Ecto neural progenitor cell (in vitro differentiated cells): ENCODE measurements around the gene WSCD1.

Experiments used
- DNase-seq: peaks from one replicate; pipeline ENCODE4 v3.0.0-alpha.2; 2018; ENCODE audit warnings: low spot score

Gene WSCD1

GRCh38 chr17:6160232-6160555, 90.0 kb downstream of the WSCD1 start:
- DNase-seq: no peak

DNA sequence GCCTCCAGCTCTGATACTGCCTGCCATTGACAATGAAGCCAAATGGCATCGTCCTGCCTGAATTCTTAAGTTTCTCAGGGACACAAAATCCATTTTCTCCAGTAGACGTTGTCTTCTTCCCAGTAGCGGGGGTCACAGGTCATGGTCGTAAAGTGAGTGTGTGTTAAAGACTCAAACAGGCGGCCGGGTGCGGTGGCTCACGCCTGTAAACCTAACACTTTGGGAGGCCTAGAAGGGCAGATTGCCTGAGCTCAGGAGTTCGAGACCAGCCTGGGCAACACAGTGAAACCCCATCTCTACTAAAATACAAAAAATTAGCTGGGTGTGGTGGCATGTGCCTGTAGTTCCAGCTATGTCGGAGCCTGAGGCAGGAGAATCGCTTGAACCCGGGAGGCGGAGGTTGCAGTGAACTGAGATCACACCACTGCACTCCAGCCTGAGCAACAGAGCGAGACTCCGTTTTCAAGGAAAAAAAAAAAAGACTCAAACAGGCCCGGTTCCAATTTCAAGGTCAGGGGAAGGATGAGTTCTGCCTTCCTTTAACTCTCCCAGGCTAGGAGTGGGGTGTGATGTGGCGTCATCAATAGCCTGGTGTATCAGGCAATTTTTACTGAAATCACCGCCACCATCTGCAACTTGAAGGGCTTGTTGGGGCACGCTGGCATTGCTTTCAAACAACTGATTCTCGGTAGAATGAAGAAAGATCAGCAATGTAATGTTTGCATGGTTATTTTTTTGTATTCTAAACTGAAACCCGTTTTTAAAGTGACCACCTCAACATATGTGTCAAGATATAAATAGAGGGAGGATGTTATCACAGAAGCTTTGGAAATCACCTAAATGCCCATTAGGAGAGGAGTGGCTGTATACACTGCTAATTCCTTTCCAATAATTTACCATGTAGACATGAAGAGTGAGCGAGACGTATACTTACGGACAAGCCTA, 91.0 kb downstream of the WSCD1 start:
- no peak for DNase-seq

GRCh38 chr17:6162216-6162615, 92.0 kb downstream of the WSCD1 start:
- peak; percentile 48 for DNase-seq

GRCh38 chr17:6162892-6163291, 92.7 kb downstream of the WSCD1 start:
- peak; percentile 45 for DNase-seq

DNA sequence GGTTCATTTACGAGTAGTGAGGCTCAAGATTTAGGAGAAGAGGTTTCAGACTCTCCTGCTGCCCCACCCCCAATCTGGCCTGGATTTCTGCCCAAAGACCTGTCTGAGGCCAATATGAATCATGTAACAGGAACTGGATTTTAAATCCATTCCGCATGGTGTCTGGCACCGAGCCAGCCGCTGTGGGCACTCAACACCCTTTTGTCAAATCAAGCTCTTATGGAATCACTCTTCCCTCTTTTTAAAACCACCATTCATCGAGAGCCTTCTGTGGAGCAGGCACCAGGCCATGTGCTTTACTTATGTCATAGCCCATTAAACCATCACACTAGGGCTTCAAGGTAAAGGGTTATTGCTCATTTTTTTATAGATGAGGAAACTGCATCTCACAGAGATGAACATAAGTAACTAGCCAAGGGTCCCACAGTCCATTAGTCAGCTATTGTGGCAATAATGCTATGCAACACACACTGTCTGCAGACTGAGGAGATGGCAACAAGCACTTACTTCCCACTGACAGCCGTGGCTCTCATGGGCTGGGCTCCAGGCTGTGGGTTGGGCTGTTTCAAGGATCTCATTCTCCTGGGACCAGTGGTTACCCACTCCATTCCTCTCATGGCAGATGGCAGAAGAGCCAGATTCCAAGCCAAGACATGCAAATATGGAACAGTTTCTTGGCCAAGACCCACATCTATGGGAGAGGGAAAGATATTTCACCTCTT, 93.6 kb downstream of the WSCD1 start:
- peak; percentile 30 for DNase-seq

DNA sequence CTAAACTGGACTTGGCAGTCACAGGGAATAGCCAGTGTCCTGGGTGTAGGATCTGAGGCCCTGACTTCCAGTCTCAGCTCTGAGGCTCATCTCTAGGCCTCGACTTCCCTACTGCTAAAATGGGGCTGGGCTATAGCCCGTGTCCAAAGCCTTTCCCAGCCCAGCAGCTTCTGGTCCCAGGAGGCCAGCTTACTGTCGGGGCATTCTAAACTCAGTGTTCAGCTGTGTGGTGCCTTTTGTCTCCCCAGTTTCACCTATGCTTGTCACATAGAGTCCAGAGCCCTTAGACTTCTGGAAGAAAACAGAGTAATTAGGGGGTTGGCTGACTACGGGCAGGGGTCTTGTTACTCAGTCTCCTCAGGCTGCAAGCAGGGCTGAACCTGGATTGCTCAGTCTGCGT, 94.8 kb downstream of the WSCD1 start:
- no peak for DNase-seq

DNA sequence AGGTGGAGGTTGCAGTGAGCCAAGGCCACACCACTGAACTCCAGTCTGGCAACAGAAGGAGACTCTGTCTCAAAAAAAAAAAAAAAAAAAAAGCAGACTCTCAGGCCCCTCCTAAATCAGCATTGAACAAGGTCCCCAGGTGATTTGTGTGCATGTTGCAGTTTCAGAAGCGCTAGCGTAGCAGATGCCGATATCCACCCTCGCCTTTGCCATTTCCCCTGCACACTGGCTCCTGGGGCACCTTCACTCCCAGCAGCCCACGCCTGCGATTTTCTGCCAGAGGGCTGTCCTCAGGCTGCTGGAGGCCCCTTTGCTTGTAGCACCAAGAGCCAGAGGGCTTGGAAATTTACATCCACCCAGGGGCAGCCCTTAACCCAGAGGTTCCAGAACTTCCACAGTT, 95.6 kb downstream of the WSCD1 start:
- DNase-seq: peak; percentile 45

GRCh38 chr17:6166492-6167179, 96.5 kb downstream of the WSCD1 start:
- DNase-seq: peak; percentile 43

DNA sequence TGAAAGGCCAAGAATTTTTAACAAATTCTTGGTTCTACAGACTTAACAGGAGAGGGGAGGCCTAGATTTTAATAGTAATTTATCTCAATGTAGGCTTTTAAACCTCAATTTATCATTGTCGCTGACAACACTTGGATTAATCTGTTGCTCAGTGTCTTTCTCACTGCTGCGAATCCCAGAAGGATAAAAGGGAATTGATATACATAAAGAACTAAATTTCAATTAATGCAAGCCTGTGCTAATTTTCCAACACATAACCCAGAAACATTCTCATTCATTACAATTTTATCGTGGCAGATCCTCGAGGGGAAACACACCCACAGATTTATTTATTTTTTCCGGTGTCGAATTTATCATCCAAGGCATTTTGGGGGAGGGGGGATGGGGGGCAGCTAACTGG, 98.1 kb downstream of the WSCD1 start:
- no peak for DNase-seq

DNA sequence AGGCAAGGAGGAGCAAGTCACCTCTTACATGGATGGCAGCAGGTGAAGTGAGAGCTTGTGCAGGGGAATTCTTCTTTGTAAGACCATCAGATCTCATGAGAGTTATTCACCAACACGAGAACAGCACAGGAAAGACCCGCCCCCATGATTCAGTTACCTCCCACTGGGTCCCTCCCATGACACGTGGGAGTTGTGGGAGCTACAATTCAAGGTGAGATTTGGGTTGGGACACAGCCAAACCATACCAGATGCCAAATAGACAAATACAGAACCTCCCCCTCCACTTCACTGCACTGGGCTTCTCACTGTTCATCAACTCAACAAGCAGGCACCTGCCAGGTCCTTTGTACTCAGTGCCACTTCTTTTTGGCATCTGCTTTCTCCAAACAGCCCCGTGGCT, 100.2 kb downstream of the WSCD1 start:
- no peak for DNase-seq

DNA sequence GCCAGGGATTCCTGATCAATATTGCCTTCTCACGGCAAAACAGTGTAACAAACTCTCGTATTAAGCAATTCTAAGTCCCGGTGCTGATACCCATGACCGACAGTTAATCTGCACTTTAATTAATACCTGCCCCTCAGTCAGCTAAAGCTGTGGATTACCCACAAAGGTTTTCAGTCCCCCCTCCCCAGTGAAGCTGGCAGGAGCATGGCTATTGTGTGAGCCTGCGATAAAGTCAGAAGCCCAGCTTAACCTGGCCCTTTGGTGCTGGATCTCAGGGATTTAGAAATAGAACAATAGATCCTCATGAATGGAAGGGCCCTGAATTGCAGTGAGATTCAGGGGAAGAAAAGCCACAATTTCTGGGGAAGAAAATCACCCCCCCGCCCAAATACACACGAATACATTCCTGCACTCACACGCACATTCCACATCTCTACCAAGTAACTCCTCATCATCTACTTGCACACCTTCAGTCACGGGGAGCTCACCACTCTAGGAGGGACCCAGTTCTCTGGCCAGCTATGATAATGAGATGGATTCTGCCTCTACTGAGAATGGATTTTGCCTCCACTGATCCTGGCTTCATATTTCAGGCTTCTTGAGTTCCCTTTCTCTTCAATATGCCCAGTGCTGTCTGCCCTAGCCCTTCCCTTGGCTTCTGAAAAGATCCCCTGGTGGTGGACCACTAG, 102.6 kb downstream of the WSCD1 start:
- peak; percentile 75 for DNase-seq

DNA sequence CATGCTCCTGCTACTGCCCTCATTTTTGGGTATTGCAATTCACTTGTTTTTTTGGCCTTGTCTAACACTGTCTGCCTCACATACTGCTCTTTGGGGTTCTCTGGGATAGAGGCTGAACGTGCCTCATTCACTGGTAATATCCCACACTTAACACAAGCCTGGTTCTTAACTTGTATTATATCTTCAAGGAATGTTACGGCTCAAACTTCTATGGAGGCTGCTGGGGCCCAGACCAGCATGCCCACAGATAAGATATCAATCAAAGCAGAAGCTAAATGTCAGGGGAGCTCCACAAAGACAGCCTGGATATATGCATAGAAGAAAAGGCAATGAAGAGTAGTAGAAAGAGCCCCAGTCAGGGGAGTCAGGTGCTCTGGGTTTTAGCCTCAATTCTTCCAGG, 103.5 kb downstream of the WSCD1 start:
- no peak for DNase-seq
